Fibroblast of villous mesenchyme (primary cell): Measurements from ENCODE around the gene TTC23L. TPM values are rescaled to one million over a fixed set of nuclear protein-coding genes. Genes with fewer than 3 reads are reported as not detected.

Experiments used
- DNase-seq: peaks from one replicate; pipeline ENCODE4 v3.0.0-alpha.2; 2010; ENCODE audit warnings: low read depth
- H3K4me3 ChIP-seq: 2 replicates; pipeline ENCODE4 v1.5.1; 2011; ENCODE audit warnings: low read depth, mild to moderate bottlenecking, low read length
- CTCF ChIP-seq: IDR thresholded peaks from 2 replicates; pipeline ENCODE4 v1.5.1; 2012; ENCODE audit warnings: low read depth, mild to moderate bottlenecking, low read length; ENCODE audit not compliant: insufficient read depth
- total RNA-seq: library from RNA; depleted of rRNA; stranded (reverse); fragments of >200 nt; gene quantifications from 2 replicates; pipeline ENCODE4 v1.2.3, GENCODE V29; 2012

The TTC23L gene
- total RNA-seq, 1 donor: under 0.01 TPM

DNA sequence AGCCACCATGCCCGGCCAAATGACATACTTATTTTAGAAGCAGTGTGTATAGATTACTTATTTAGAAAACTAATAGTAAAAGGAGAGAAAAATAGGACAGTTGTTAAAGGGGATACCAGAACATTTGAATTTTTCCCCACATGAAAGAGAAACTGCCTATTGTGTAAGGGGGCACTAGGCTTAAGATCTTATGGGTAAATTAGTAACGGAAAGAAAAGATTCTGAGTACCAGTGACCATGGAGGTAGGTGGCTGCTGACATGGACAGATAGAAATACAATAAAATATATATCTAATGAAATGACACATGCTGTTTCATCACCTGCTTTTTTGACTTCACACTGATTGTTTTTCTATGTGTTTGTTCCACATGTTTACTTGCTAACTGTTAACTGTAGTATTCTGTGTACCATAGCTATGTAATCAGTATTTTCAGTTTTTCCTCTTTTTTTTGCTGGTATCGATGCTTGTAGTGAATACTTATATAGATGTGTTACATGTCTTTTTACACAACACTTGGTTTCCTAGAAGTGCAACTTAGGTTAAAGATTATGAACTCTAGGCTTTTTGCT lies 87.4 kb downstream of the TTC23L start:
- no peak overlapping the region for H3K4me3 ChIP-seq
- TF ChIP-seq CTCF: no peak
- no peak for DNase-seq

- DNase-seq: no peak
- TF ChIP-seq CTCF: no peak
- no peak overlapping the region for H3K4me3 ChIP-seq
These were observed 88.8 kb downstream of the TTC23L start for GRCh38 chr5:34927785-34928184.

GRCh38 chr5:34928267-34928666 lies 89.3 kb downstream of the TTC23L start:
- no peak for TF ChIP-seq CTCF
- no peak overlapping the region for H3K4me3 ChIP-seq
- DNase-seq: no peak

DNA sequence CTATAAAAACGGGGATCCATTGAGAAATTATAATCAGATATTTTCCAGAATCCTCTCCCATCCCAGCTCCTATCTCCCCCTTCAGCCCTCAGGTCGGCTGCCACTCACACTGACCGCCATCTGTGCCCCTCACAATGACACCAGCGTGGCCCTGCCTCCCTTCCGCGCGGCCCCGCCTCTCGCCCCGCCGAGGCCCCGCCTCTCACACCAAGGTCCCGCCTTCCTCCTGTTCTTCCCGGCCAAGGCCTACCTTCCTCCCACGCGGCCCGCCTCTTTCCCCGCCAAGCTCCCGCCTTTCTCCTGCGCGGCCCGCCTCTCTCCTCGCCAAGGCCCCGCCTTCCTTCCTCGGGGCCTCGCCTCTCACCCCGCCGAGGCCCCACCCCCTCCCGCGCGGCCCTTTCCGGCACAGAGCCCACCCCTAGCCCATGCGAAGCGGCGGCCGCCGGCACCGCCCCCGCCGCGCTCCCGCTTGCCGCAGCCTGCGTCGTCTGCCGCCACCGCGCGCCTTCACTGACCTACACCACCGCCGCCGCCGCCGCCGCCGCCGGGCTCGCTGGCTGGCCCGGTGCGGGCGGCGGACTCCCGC lies 90.3 kb downstream of the TTC23L start, which contains the start of gene DNAJC21:
TSS of gene DNAJC21 (plus strand) at position 426 of the 586 bp plus-strand sequence. CDS start 261 bp downstream, outside the sequence.
- peak; percentile 97 for DNase-seq
- TF ChIP-seq CTCF: no peak
- H3K4me3 ChIP-seq: peak within 1 kb of the TSS; percentile 91

DNA sequence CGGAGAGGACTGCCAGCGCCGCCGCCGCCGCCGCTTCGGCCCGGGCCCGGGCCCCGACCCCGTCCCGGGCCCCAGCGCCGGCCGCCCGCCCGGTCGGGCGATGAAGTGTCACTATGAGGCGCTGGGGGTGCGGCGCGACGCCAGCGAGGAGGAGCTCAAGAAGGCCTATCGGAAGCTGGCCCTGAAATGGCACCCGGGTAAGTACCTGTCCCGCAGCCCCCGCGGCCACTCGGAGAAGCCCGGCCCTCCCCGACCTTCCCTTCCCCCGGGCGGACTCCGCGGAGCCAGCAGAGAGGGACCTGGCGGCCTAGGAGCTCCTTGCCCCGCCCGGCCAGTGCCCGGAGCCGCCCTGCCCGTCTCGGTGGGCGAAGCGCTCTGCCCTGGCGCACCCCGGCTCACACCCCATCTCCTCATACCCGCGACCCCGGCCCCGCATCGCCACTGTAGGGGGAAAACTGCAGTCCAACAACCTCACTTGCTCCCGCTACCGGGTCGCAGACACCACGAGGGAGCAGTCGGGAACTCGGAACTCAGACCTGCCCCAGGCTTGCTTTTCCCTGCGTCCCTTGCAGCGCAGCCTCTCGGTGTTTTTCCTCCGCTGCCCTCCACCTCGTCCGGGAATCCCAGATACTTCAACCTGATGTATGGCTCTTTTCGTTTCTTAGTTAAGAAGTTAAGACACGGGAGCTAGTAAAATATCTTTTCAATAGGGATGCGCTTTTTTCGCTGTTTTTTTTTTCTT lies 90.9 kb downstream of the TTC23L start:
- TF ChIP-seq CTCF: no peak
- peak; percentile 79 for DNase-seq
- H3K4me3 ChIP-seq: peak overlapping the region; percentile 91

- DNase-seq: peak; percentile 79
- peak overlapping the region; percentile 91 for H3K4me3 ChIP-seq
- no peak for TF ChIP-seq CTCF
These were observed 91.5 kb downstream of the TTC23L start for GRCh38 chr5:34930462-34930844.
